Measurements from ENCODE around the gene SLC19A3.

The SLC19A3 gene

GRCh38 chr2:227634201-227634600 lies 83.6 kb downstream of the SLC19A3 start:
- Histone ChIP-seq H3K4me3 (ENCODE audit: severe bottlenecking) (no peak overlapping the region), H3K4me1 (ENCODE audit: insufficient read depth, poor library complexity, severe bottlenecking) (no peaks in the 10 kb centered on the region), H3K27ac (ENCODE audit: poor library complexity, severe bottlenecking) (no peak overlapping the region), H3K27me3 (ENCODE audit: insufficient read depth, poor library complexity, severe bottlenecking) (no peaks in the 10 kb centered on the region), H3K9me3 (ENCODE audit: severe bottlenecking) (no peaks in the 10 kb centered on the region), H3K36me3 (ENCODE audit: low read depth) (no peaks in the 10 kb centered on the region)
- DNase-seq (ENCODE audit: low spot score) (no peak), ATAC-seq (ENCODE audit: low read depth) (no peak)
- no peak for TF ChIP-seq CTCF (IDR thresholded peaks at IDR 0.05; ENCODE audit: poor library complexity, severe bottlenecking)
